T-helper 1 cell treated with Interleukin-12 subunit alpha and Interleukin-12 subunit beta and Interleukin-4 antibody, amounts not matched to agents 30 ng/mL and 1 ng/mL, for 36 hours (primary cell): ENCODE measurements around the gene PCDHGB1. TPM values are rescaled to one million over a fixed set of nuclear protein-coding genes. Genes with fewer than 3 reads are reported as not detected.
"Not testable (repeated sequence)": the region's sequence is repeated elsewhere in the genome, so short reads cannot be mapped to it uniquely, and the experiment has no call there.

Source experiments
- intact Hi-C: fragments of 100-400 bp; cut with micrococcal nuclease; formaldehyde crosslinking; loops from one replicate; pipeline ENCODE4 v1.15.1; 2024
- total RNA-seq: library from RNA; stranded (reverse); gene quantifications from 2 replicates; pipeline ENCODE4 v1.2.3, GENCODE V29; 2022

The PCDHGB1 gene
- total RNA-seq, 1 donor from 2014 or later, result 0.15 TPM

DNA sequence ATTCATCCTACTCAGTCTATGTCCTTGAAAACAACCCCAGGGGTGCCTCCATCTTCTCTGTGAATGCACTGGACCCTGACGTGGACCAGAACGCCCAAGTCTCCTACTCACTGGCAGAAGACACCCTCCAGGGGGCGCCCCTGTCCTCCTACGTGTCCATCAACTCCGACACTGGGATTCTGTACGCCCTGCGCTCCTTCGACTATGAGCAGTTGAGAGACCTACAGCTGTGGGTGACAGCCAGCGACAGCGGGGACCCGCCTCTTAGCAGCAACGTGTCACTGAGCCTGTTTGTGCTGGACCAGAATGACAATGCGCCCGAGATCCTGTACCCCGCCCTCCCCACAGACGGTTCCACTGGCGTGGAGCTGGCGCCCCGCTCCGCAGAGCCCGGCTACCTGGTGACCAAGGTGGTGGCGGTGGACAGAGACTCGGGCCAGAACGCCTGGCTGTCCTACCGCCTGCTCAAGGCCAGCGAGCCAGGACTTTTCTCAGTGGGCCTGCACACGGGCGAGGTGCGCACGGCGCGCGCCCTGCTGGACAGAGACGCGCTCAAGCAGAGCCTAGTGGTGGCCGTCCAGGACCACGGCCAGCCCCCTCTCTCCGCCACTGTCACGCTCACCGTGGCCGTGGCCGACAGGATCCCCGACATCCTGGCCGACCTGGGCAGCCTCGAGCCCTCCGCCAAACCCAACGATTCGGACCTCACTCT lies 25.7 kb downstream of the PCDHGB1 start:
- intact Hi-C loops, result not testable (repeated sequence)

DNA sequence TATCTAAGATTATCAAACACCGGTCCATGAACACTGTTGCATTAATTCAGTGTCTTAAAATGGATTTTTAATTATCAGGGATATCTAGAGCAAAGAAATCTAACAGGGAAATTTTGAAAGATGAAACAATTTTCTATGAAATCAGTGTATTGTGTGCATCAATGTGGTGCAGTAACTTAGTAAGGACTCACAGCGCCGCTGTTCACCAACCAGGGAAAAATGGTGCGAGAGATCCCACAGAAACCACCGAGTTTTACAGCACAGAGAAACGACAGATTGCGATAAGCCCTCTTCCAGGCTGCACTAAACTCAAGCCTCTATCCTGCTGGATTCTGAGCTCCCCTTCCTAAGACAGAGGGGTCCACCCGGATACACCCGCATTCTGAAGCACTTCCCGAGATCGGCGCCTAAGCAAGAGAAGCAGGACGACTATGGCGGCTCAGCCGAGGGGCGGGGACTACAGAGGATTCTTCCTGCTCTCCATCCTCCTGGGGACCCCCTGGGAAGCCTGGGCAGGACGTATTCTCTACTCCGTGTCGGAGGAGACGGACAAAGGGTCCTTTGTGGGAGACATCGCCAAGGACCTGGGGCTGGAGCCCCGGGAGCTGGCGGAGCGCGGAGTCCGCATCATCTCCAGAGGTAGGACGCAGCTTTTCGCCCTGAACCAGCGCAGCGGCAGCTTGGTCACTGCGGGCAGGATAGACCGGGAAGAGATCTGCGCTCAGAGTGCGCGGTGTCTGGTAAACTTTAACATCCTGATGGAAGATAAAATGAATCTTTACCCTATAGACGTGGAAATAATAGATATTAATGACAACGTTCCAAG lies 32.8 kb downstream of the PCDHGB1 start, which contains the start of gene PCDHGA7:
TSS of gene PCDHGA7 (plus strand) at position 274 of the 826 bp plus-strand sequence. CDS start at position 432, 158 bp downstream.
- intact Hi-C loops, result no loop called here

DNA sequence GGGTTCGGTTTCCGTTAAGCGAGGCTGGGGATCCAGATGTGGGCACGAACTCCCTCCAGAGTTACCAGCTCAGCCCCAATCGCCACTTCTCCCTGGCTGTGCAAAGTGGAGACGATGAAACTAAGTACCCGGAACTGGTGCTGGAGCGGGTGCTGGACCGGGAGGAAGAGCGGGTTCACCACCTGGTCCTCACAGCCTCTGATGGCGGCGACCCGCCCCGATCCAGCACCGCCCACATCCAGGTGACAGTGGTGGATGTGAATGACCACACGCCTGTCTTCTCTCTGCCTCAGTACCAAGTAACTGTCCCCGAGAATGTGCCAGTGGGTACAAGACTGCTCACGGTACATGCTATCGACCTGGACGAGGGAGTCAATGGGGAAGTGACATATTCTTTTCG lies 33.4 kb downstream of the PCDHGB1 start:
- intact Hi-C loops, result no loop called here

DNA sequence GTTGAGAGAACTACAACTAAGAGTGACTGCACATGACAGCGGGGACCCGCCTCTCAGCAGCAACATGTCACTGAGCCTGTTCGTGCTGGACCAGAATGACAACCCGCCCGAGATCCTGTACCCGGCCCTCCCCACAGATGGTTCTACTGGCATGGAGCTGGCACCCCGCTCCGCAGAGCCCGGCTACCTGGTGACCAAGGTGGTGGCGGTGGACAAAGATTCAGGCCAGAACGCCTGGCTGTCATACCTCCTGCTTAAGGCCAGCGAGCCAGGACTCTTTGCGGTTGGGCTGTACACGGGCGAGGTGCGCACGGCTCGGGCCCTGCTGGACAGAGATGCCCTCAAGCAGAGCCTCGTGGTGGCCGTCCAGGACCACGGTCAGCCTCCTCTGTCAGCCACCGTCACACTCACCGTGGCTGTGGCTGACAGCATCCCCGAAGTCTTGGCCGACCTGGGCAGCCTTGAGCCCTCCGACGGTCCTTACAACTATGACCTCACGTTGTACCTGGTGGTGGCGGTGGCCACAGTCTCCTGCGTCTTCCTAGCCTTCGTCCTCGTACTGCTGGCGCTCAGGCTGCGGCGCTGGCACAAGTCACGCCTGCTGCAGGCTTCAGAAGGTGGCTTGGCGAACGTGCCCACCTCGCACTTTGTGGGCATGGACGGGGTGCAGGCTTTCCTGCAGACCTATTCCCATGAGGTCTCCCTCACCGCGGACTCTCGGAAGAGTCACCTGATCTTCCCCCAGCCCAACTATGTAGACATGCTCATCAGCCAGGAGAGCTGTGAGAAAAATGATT lies 34.8 kb downstream of the PCDHGB1 start:
- intact Hi-C loops, result no loop called here

DNA sequence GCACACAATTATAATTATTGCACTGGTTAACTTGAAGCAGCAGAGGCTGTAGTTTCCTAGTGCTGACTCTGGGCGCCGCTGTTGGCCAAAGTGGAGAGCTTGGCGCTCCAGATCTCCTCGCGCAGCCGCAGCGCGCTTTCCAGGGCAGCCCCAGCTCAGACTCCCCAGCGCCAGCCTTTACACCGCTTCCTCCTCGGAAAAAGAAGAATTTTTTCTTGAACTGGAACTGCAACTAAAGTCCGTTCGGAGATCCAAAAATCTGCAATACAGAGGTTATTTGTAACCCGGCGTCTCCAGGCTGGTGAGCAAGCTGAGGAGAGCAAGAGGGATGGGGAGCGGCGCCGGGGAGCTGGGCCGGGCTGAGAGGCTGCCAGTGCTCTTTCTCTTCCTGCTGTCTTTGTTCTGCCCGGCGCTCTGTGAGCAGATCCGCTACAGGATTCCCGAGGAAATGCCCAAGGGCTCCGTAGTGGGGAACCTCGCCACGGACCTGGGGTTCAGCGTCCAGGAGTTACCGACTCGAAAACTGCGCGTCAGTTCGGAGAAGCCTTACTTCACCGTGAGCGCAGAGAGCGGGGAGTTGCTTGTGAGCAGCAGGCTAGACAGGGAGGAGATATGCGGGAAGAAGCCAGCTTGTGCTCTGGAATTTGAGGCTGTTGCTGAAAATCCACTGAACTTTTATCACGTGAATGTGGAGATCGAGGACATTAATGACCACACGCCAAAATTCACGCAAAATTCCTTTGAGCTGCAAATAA lies 37.8 kb downstream of the PCDHGB1 start, which contains the start of gene PCDHGB4:
TSS of gene PCDHGB4 (plus strand) at position 142 of the 755 bp plus-strand sequence. CDS start at position 329, 187 bp downstream.
- intact Hi-C loops, result not testable (repeated sequence)

DNA sequence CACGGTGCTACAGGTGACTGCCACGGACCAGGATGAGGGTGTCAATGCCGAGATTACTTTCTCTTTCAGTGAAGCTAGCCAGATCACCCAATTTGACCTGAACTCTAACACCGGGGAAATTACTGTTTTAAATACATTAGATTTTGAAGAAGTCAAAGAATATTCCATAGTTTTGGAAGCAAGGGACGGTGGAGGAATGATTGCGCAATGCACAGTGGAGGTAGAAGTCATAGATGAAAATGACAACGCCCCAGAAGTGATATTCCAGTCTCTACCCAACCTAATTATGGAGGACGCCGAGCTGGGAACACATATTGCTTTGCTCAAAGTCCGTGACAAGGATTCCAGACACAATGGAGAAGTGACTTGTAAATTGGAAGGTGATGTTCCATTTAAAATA lies 38.8 kb downstream of the PCDHGB1 start:
- intact Hi-C loops, result no loop called here

DNA sequence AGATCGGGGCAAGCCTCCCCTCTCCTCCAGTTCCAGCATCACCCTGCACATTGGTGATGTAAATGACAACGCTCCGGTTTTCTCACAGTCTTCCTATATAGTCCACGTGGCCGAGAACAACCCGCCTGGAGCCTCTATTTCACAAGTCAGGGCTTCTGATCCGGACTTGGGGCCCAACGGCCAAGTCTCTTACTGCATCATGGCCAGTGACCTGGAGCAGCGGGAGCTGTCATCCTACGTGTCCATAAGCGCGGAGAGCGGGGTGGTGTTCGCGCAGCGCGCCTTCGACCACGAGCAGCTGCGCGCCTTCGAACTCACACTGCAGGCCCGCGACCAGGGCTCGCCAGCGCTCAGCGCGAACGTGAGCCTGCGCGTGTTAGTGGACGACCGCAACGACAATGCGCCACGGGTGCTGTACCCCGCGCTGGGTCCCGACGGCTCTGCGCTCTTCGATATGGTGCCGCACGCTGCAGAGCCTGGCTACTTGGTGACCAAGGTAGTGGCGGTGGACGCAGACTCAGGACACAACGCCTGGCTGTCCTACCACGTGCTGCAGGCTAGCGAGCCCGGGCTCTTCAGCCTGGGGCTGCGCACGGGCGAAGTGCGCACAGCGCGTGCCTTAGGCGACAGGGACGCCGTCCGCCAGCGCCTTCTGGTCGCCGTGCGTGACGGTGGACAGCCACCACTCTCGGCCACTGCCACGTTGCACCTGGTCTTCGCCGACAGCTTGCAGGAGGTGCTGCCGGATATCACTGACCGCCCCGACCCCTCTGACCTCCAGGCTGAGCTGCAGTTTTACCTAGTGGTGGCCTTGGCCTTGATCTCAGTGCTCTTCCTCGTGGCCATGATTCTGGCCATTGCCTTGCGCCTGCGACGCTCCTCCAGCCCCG lies 39.5 kb downstream of the PCDHGB1 start:
- intact Hi-C loops, result no loop called here

DNA sequence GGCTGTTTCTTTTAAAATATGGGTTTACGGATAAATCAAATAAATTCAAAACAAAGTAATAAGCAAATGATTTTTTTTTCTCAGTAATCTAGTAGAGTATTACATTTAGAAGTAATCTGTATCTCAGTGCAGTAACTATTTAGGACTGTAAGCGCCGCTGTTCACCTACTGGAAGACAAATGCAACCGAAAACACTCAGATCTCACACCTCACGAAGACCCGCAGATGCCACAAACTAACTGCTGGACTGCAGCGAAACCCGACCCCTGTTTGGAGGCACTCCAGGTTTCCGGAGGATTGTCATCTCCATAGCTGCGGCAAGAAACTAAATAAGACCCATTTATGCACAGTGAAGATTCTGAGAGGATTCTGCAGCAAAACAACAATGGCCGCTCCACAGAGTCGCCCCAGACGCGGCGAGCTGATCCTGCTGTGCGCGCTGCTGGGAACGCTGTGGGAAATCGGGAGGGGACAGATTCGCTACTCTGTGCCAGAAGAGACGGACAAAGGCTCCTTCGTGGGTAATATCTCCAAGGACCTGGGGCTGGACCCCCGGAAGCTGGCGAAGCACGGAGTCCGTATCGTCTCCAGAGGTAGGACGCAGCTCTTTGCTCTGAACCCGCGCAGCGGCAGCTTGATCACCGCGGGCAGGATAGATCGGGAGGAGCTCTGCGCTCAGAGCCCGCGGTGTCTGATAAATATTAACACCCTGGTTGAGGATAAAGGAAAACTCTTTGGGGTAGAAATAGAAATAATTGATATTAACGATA lies 42.7 kb downstream of the PCDHGB1 start, which contains the start of gene PCDHGA8:
TSS of gene PCDHGA8 (plus strand) at position 205 of the 770 bp plus-strand sequence. CDS start at position 386, 181 bp downstream.
- intact Hi-C loops, result no loop called here

DNA sequence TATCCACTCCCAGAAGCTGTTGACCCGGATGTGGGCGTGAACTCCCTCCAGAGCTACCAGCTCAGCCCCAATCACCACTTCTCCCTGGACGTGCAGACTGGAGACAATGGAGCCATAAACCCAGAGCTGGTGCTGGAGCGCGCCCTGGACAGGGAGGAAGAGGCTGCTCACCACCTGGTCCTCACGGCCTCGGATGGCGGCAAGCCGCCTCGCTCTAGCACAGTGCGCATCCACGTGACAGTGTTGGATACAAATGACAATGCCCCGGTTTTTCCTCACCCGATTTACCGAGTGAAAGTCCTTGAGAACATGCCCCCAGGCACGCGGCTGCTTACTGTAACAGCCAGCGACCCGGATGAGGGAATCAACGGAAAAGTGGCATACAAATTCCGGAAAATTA lies 43.4 kb downstream of the PCDHGB1 start:
- intact Hi-C loops, result no loop called here

DNA sequence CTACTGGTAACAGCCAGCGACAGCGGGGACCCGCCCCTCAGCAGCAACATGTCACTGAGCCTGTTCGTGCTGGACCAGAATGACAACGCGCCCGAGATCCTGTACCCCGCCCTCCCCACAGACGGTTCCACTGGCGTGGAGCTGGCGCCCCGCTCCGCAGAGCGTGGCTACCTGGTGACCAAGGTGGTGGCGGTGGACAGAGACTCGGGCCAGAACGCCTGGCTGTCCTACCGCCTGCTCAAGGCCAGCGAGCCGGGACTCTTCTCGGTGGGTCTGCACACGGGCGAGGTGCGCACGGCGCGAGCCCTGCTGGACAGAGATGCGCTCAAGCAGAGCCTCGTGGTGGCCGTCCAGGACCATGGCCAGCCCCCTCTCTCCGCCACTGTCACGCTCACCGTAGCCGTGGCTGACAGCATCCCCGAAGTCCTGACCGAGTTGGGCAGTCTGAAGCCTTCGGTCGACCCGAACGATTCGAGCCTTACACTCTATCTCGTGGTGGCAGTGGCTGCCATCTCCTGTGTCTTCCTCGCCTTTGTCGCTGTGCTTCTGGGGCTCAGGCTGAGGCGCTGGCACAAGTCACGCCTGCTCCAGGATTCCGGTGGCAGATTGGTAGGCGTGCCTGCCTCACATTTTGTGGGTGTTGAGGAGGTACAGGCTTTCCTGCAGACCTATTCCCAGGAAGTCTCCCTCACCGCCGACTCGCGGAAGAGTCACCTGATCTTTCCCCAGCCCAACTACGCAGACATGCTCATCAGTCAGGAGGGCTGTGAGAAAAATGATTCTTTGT lies 44.7 kb downstream of the PCDHGB1 start:
- intact Hi-C loops, result loop anchor here (5.0 kb wide), 1 partner anchor 32 kb away; the partner anchor contains the start of gene PCDHGA5

DNA sequence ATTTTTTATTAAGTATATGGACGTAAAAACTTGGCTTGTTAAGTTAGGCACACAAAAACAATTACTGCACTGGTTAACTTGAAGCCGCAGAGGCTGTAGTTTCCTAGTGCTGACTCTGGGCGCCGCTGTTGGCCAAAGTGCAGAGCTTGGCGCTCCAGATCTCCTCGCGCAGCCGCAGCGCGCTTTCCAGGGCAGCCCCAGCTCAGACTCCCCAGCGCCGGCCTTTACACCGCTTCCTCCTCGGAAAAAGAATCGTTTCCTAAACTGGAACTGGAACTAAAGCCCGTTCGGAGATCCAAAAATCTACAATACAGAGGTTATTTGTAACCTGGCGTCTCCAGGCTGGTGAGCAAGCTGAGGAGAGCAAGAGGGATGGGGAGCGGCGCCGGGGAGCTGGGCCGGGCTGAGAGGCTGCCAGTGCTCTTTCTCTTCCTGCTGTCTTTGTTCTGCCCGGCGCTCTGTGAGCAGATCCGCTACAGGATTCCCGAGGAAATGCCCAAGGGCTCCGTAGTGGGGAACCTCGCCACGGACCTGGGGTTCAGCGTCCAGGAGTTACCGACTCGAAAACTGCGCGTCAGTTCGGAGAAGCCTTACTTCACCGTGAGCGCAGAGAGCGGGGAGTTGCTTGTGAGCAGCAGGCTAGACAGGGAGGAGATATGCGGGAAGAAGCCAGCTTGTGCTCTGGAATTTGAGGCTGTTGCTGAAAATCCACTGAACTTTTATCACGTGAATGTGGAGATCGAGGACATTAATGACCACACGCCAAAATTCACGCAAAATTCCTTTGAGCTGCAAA lies 48.1 kb downstream of the PCDHGB1 start, which contains the start of gene PCDHGB5:
TSS of gene PCDHGB5 (plus strand) at position 192 of the 796 bp plus-strand sequence. CDS start at position 373, 181 bp downstream.
- intact Hi-C loops, result loop anchor here (5.0 kb wide), 1 partner anchor 36 kb away; the partner anchor contains the start of gene PCDHGA5

DNA sequence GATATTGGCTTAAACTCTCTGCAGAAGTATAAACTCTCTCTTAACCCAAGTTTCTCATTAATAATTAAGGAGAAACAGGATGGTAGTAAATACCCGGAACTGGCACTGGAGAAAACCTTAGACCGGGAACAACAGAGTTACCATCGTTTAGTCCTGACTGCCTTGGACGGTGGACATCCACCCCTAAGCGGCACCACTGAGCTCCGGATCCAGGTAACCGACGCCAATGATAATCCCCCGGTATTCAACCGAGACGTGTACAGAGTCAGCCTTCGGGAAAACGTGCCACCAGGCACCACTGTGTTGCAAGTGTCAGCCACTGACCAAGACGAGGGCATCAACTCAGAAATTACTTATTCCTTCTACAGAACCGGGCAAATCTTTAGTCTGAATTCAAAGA lies 48.7 kb downstream of the PCDHGB1 start:
- intact Hi-C loops, result loop anchor here (5.0 kb wide), 1 partner anchor 36 kb away; the partner anchor contains the start of gene PCDHGA5

DNA sequence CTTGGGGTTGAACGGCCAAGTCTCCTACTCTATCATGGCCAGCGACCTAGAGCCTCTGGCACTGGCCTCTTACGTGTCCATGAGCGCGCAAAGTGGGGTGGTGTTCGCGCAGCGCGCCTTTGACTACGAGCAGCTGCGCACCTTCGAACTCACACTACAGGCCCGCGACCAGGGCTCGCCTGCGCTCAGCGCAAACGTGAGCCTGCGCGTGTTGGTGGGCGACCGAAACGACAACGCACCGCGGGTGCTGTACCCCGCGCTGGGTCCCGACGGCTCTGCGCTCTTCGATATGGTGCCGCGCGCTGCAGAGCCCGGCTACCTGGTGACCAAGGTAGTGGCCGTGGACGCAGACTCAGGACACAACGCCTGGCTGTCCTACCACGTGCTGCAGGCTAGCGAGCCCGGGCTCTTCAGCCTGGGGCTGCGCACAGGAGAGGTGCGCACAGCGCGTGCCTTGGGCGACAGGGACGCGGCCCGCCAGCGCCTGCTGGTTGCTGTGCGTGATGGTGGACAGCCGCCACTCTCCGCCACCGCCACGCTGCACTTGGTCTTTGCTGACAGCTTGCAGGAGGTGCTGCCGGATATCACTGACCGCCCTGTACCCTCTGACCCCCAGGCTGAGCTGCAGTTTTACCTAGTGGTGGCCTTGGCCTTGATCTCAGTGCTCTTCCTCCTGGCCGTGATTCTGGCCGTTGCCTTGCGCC lies 49.8 kb downstream of the PCDHGB1 start:
- intact Hi-C loops, result loop anchor here (5.0 to 10.0 kb wide), 2 partner anchors 37 to 165 kb away; partner anchors contain the start of gene PCDHGA5
